Naive B cell (primary cell): ENCODE results near the gene WDR70. TPM values are rescaled to one million over a fixed set of nuclear protein-coding genes. Genes with fewer than 3 reads are reported as not detected.
"Not testable (repeated sequence)": the region's sequence is repeated elsewhere in the genome, so short reads cannot be mapped to it uniquely, and the experiment has no call there.

ENCODE experiments used
- ATAC-seq, 2 donors: fragments of 150-1000 bp; cut with Tn5 transposase; 2 replicates each; pipeline ENCODE4 v1.10.0; 2021; ENCODE audit warnings: low read depth in 2 of 2, mild to moderate bottlenecking in 2 of 2, moderate library complexity in 2 of 2
- DNase-seq: peaks from one replicate; pipeline ENCODE4 v3.0.0; 2022
- H3K27ac Mint-ChIP-seq, 6 donors: one replicate each; pipeline ENCODE4 v1.8.0; 2020 to 2022; ENCODE audit warnings: mild to moderate bottlenecking in 6 of 6, mixed read lengths in 6 of 6, moderate library complexity in 5 of 6, inconsistent platforms in 2 of 6
- H3K27me3 Mint-ChIP-seq, 3 donors: one replicate each; pipeline ENCODE4 v1.8.0; 2021 to 2022; ENCODE audit warnings: mixed read lengths in 3 of 3, mild to moderate bottlenecking in 1 of 3
- H3K36me3 Mint-ChIP-seq, 2 donors: one replicate each; pipeline ENCODE4 v1.8.0; 2020 to 2022; ENCODE audit warnings: mixed read lengths in 2 of 2, inconsistent platforms in 1 of 2, mild to moderate bottlenecking in 1 of 2
- H3K4me1 Mint-ChIP-seq, 3 donors: one replicate each; pipeline ENCODE4 v1.8.0; 2020 to 2022; ENCODE audit warnings: mixed read lengths in 3 of 3, inconsistent platforms in 1 of 3, mild to moderate bottlenecking in 1 of 3, moderate library complexity in 1 of 3
- H3K4me3 Mint-ChIP-seq, 8 donors: one replicate each; pipeline ENCODE4 v1.8.0; 2020 to 2022; ENCODE audit warnings: mild to moderate bottlenecking in 8 of 8, mixed read lengths in 8 of 8, moderate library complexity in 8 of 8, inconsistent platforms in 2 of 8
- H3K9me3 Mint-ChIP-seq, 7 donors: one replicate each; pipeline ENCODE4 v1.8.0; 2020 to 2022; ENCODE audit warnings: mixed read lengths in 7 of 7, mild to moderate bottlenecking in 5 of 7, inconsistent platforms in 2 of 7, moderate library complexity in 1 of 7
- polyA plus RNA-seq, 6 donors: library from polyadenylated mRNA; unstranded; fragments of 300-500 nt; fragmentation: Illumina TruSeq; gene quantifications; one replicate each; pipeline ENCODE4 v1.2.3, GENCODE V29; 2021; ENCODE audit warnings: low read depth in 6 of 6

Gene WDR70
- polyA plus RNA-seq = 10 to 100 TPM; 19.2 to 29.1 (median 25.3) TPM

DNA sequence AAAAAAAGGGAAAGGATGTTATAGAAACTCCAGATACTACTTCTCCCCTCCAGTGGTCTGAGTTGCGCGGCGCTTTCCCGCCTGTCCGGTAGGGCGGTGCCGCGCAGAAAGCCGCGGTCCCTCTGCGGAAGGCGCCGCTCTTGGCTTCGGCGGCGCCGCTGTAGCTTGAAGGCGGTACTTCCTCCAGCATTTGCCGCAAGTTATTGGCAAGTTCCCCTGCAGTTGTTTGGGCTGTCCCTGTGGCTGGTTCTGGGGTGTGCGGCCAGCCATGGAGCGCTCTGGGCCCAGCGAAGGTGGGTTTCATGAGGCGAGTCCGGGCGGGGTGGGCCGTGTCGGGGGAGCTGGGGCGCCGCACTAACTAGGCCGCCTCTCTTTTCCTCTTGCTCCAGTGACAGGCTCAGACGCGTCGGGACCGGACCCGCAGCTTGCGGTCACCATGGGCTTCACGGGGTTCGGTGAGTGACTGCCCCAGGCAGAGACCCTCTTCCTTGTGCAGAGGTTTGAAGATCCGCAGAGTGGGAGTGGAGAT, at the start of gene WDR70:
TSS of gene WDR70 (plus strand) at position 219 of the 529 bp plus-strand sequence. CDS start at position 269, 50 bp downstream.
- peaks cover 4 to 26% (median 23%) of the 10 kb centered on the region in 3 donors for H3K4me1 Mint-ChIP-seq
- DNase-seq (peak; percentile 84), ATAC-seq (peak; percentile 96 to 97)
- H3K27ac Mint-ChIP-seq = peak within 1 kb of the TSS; percentile 70 to 92 (median 84)
- not testable (repeated sequence) for H3K27me3 Mint-ChIP-seq, H3K36me3 Mint-ChIP-seq, H3K9me3 Mint-ChIP-seq
- H3K4me3 Mint-ChIP-seq = peak within 1 kb of the TSS; percentile 91 to 96 (median 93)

DNA sequence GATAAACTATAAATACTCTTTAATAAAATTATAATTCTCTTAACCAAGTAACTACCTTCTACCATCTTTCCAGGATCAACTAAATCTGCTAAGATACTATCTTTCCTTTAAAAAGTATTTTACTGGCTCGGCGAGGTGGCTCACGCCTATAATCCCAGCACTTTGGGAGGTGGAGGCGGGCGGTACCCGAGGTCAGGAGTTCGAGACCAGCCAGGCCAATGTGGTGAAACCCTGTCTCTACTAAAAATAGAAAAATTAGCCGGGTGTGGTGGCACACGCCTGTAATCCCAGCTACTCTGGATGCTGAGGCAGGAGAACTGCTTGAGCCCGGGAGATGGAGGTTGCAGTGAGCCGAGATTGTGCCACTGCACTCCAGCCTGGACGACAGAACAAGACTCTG, 44.4 kb upstream of the WDR70 start:
- ATAC-seq, H3K4me1 Mint-ChIP-seq, H3K36me3 Mint-ChIP-seq, H3K27me3 Mint-ChIP-seq, H3K9me3 Mint-ChIP-seq, H3K4me3 Mint-ChIP-seq, DNase-seq: not testable (repeated sequence)
- peak overlapping the region in 1 of 6 donors; percentile 60 for H3K27ac Mint-ChIP-seq

DNA sequence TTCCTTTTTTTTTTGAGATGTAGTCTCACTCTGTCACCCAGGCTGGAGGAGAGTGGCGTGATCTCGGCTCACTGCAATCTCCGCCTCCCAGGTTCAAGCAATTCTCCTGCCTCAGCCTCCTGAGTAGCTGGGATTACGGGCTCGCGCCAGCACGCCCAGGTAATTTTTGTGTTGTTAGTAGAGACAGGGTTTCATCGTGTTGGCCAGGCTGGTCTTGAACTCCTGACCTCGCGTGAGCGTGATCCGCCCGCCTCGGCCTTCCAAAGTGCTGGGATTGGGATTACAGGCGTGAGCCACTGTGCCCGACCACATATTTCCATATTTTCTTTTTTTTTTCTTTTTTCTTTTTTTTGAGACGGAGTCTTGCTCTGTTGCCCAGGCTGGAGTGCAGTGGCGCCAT, 36.4 kb upstream of the WDR70 start:
- Mint-ChIP-seq H3K27ac (peak overlapping the region in 1 of 6 donors; percentile 62), H3K36me3 (peaks cover 7 to 18% of the 10 kb centered on the region in 2 donors)
- not testable (repeated sequence) for ATAC-seq, H3K27me3 Mint-ChIP-seq, H3K4me3 Mint-ChIP-seq, H3K4me1 Mint-ChIP-seq, DNase-seq, H3K9me3 Mint-ChIP-seq

DNA sequence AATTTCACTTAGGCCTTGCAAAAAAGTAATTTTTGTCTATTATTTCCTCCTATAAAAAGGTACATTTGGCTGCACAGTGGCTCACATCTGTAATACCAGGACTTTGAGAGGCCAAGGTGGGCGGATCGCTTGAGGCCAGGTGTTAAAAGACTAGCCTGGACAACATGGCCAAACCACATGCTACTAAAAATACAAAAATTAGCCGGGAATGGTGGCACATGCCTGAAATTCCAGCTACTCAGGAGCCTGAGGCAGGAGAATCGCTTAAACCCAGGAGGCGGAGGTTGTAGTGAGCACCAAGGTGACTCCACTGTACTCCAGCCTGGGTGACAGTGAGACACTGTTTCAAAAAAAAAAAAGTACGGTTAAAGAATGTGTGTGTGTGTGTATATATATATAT, 24.0 kb upstream of the WDR70 start:
- DNase-seq = no peak
- no peak for ATAC-seq
- no peaks in the 10 kb centered on the region for H3K27me3 Mint-ChIP-seq
- H3K4me1 Mint-ChIP-seq = peaks cover 0 to 9% (median 0%) of the 10 kb centered on the region in 3 donors
- no peaks in the 10 kb centered on the region for H3K9me3 Mint-ChIP-seq
- H3K4me3 Mint-ChIP-seq = no peak overlapping the region
- H3K36me3 Mint-ChIP-seq = peaks cover 0 to 5% of the 10 kb centered on the region in 2 donors
- H3K27ac Mint-ChIP-seq = no peak overlapping the region

DNA sequence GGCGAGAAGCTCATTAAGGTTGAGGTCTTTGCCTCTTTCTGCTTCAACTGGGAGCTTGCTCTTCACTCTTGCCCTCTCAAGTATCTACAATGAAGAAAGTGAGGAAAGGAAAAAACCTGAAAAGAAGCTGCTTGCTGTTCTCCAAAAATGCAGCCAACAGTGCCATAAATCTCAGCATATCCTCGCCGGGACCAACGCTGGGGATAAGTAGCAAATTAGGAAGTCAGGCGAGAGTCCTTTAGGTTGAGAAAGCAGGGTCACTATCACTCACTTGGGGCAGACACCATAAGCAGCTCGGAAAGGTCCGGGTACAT, 8.6 kb upstream of the WDR70 start:
- Mint-ChIP-seq H3K27ac (peak overlapping the region; percentile 96 to 99 (median 98)), H3K27me3 (no peaks in the 10 kb centered on the region), H3K9me3 (no peaks in the 10 kb centered on the region), H3K4me3 (peak overlapping the region; percentile 92 to 99 (median 98)), H3K36me3 (no peaks in the 10 kb centered on the region), H3K4me1 (peaks cover 30 to 46% (median 32%) of the 10 kb centered on the region in 3 donors)
- DNase-seq (no peak), ATAC-seq (peak; percentile 31 to 42)

- ATAC-seq (peak; percentile 91), DNase-seq (peak; percentile 85)
- H3K4me3 Mint-ChIP-seq = peak within 1 kb of the TSS; percentile 92 to 99 (median 98)
- peaks cover 27 to 42% (median 32%) of the 10 kb centered on the region in 3 donors for H3K4me1 Mint-ChIP-seq
- H3K36me3 Mint-ChIP-seq = no peaks in the 10 kb centered on the region
- no peaks in the 10 kb centered on the region for H3K27me3 Mint-ChIP-seq
- H3K9me3 Mint-ChIP-seq = no peaks in the 10 kb centered on the region
- peak within 1 kb of the TSS; percentile 96 to 99 (median 98) for H3K27ac Mint-ChIP-seq
Observed at GRCh38 chr5:37370864-37371726, 8.0 kb upstream of the WDR70 start, which contains the start of gene NUP155. TSS of gene NUP155 (minus strand) at chr5:37371106. CDS start at chr5:37370977, 129 bp downstream.

GRCh38 chr5:37375091-37375490, 4.0 kb upstream of the WDR70 start:
- Mint-ChIP-seq H3K4me1 (peaks cover 18 to 29% (median 26%) of the 10 kb centered on the region in 3 donors), H3K36me3 (no peaks in the 10 kb centered on the region), H3K4me3 (no peak overlapping the region), H3K9me3 (no peaks in the 10 kb centered on the region), H3K27ac (no peak overlapping the region), H3K27me3 (no peaks in the 10 kb centered on the region)
- DNase-seq = no peak
- ATAC-seq = no peak

DNA sequence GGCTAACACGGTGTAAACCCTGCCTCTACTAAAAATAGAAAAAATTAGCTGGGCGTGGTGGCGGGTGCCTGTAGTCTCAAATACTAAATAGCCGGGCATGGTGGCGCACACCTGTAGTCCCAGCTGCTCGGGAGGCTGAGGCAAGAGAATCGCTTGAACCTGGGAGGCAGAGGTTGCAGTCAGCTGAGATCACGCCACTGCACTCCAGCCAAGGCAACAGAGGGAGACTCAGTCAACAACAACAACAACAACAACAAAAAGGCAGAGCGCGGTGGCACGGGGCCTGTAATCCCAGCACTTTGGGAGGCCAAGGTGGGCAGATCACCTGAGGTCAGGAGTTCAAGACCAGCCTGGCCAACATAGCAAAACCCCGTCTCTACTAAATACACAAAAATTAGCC, 1.1 kb upstream of the WDR70 start:
- ATAC-seq, DNase-seq, H3K9me3 Mint-ChIP-seq, H3K36me3 Mint-ChIP-seq, H3K27me3 Mint-ChIP-seq: not testable (repeated sequence)
- H3K4me1 Mint-ChIP-seq = peaks cover 4 to 26% (median 23%) of the 10 kb centered on the region in 3 donors
- H3K4me3 Mint-ChIP-seq = peak overlapping the region; percentile 56 to 95 (median 90)
- H3K27ac Mint-ChIP-seq = peak overlapping the region in 3 of 6 donors; percentile 44 to 83 (median 70)

- Mint-ChIP-seq H3K9me3 (no peaks in the 10 kb centered on the region), H3K36me3 (peaks cover 4 to 7% of the 10 kb centered on the region in 2 donors), H3K4me1 (peaks cover 5 to 13% (median 7%) of the 10 kb centered on the region in 3 donors), H3K4me3 (no peak overlapping the region), H3K27me3 (no peaks in the 10 kb centered on the region), H3K27ac (peak overlapping the region in 2 of 6 donors; percentile 4 to 29)
- no peak for DNase-seq
- no peak for ATAC-seq
Observed at GRCh38 chr5:37391591-37391990, 12.5 kb downstream of the WDR70 start.

DNA sequence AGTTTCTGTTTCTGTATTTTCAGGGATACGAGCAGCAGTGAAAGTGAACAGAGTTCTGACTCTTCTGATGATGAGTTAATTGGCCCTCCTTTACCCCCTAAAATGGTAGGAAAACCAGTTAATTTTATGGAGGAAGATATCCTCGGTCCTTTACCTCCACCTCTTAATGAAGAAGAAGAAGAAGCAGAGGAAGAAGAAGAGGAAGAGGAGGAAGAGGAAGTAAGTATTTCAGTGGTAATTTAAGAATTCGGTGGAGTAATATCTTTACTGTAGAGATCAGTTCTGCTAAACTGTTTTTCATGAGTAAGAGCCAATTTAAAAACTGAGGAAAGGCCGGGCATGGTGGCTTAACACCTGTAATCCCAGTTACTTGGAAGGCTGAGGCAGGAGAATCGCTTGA, 17.2 kb downstream of the WDR70 start:
- H3K27me3 Mint-ChIP-seq = no peaks in the 10 kb centered on the region
- peaks cover 11 to 31% of the 10 kb centered on the region in 2 donors for H3K36me3 Mint-ChIP-seq
- no peaks in the 10 kb centered on the region for H3K9me3 Mint-ChIP-seq
- no peak for ATAC-seq
- no peak overlapping the region for H3K4me3 Mint-ChIP-seq
- peaks cover 3 to 11% (median 11%) of the 10 kb centered on the region in 3 donors for H3K4me1 Mint-ChIP-seq
- H3K27ac Mint-ChIP-seq = peak overlapping the region in 3 of 6 donors; percentile 29 to 76 (median 68)
- DNase-seq = no peak

DNA sequence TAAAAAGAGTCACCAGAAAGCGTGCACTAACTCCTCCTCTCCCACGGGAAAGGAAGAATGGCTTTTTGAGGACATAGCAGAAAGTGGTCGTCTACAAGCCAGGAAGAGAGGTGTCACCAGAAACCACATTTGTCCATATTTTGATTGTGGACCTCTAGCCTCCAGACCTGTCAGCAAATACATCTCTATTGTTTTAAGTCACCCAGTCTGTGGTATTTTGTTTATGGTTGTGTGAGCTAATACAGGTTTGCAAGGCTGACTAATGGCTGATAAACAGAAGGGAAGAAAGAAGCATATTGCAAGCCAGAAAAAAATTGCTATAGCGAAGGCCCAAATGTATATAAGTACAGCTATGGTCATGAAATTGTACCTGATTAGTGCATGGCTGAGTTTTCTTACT, 21.4 kb downstream of the WDR70 start:
- Mint-ChIP-seq H3K4me1 (peaks cover 0 to 11% (median 11%) of the 10 kb centered on the region in 3 donors), H3K27ac (peak overlapping the region in 1 of 6 donors; percentile 12), H3K27me3 (no peaks in the 10 kb centered on the region), H3K9me3 (no peaks in the 10 kb centered on the region), H3K36me3 (peaks cover 11 to 31% of the 10 kb centered on the region in 2 donors), H3K4me3 (no peak overlapping the region)
- no peak for ATAC-seq
- no peak for DNase-seq

- H3K36me3 Mint-ChIP-seq = peaks cover 4 to 8% of the 10 kb centered on the region in 2 donors
- H3K4me1 Mint-ChIP-seq = peaks cover 0 to 5% (median 0%) of the 10 kb centered on the region in 3 donors
- no peak overlapping the region for H3K4me3 Mint-ChIP-seq
- H3K27me3 Mint-ChIP-seq = no peaks in the 10 kb centered on the region
- no peak overlapping the region for H3K27ac Mint-ChIP-seq
- no peaks in the 10 kb centered on the region for H3K9me3 Mint-ChIP-seq
- DNase-seq (no peak), ATAC-seq (no peak)
Observed at GRCh38 chr5:37412515-37412914, 33.4 kb downstream of the WDR70 start.

GRCh38 chr5:37415456-37415855, 36.3 kb downstream of the WDR70 start:
- peaks cover 7 to 12% (median 10%) of the 10 kb centered on the region in 3 donors for H3K4me1 Mint-ChIP-seq
- not testable (repeated sequence) for ATAC-seq, H3K36me3 Mint-ChIP-seq, H3K9me3 Mint-ChIP-seq, H3K27ac Mint-ChIP-seq, H3K4me3 Mint-ChIP-seq, H3K27me3 Mint-ChIP-seq, DNase-seq

GRCh38 chr5:37417347-37417746, 38.2 kb downstream of the WDR70 start:
- Mint-ChIP-seq H3K27ac (peak overlapping the region in 3 of 6 donors; percentile 54 to 88 (median 66)), H3K36me3 (peaks cover 8 to 16% of the 10 kb centered on the region in 2 donors), H3K9me3 (no peaks in the 10 kb centered on the region), H3K4me3 (peak overlapping the region in 1 of 8 donors; percentile 44), H3K27me3 (no peaks in the 10 kb centered on the region), H3K4me1 (peaks cover 7 to 12% (median 10%) of the 10 kb centered on the region in 3 donors)
- DNase-seq (no peak), ATAC-seq (no peak)
